A375 (cell line): ENCODE data around the gene WWP2. TPM values are rescaled to one million over a fixed set of nuclear protein-coding genes. Genes with fewer than 3 reads are reported as not detected.

Source experiments
- small RNA-seq: library from RNA; depleted of rRNA; stranded (forward); fragments of <200 nt; gene quantifications from one replicate; pipeline ENCODE3, GENCODE V24; 2014
- total RNA-seq: library from RNA; depleted of rRNA; stranded (reverse); fragments of >200 nt; shearing (Covaris generic); gene quantifications from 2 replicates; pipeline ENCODE4 v1.2.3, GENCODE V29; 2014; rRNA removed

WWP2 gene
- total RNA-seq: 66.2 and 66.9 TPM in 2 replicates

DNA sequence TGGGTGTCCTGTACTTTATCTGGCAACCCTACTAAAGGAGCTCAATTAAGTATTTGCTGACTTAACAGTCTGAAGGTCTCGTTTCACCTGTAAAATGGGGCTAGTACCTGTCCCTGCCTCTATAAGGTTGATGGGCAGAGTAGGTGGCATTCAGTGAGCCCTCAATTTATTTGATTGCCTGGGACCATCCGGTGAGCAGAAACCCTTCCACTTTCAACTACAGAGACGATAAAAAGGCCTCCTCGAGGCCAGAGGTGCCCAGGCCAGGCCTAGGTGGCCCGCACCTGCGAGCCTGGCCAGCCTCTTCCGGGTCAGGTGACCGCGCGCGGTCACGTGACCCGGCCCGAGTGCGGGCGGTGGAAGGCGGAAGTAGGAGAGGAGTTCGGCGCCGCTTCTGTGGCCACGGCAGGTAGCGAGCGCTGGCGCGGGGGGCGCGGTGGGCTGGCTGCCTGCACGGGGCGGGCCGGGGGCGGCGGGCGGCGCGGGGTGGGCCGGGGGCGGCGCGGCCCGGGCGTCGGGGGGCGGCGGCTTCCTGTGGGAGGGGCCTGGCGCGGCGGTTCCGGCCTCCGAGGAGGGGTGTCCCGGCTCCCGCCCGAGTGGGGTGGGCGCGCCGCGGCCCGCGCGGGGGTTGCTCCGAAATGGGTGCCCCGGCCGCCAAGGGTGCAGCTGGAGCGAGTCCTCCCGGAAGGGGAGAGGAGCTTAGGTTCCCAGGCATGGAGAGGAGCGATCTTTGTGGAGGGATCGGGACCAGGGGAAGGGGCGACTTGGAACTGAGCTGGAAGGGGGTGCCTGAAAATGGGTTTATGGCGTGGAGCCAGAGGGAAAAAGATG lies at the start of gene WWP2:
TSS of gene WWP2 (plus strand) at position 350 of the 831 bp plus-strand sequence. CDS start 24,679 bp downstream, outside the sequence.

GRCh38 chr16:69726313-69727060 lies 35.6 kb upstream of the WWP2 start, which contains the start of gene NQO1:
NQO1 (minus strand) TSS chr16:69726560; CDS start chr16:69726439, 121 bp downstream.

DNA sequence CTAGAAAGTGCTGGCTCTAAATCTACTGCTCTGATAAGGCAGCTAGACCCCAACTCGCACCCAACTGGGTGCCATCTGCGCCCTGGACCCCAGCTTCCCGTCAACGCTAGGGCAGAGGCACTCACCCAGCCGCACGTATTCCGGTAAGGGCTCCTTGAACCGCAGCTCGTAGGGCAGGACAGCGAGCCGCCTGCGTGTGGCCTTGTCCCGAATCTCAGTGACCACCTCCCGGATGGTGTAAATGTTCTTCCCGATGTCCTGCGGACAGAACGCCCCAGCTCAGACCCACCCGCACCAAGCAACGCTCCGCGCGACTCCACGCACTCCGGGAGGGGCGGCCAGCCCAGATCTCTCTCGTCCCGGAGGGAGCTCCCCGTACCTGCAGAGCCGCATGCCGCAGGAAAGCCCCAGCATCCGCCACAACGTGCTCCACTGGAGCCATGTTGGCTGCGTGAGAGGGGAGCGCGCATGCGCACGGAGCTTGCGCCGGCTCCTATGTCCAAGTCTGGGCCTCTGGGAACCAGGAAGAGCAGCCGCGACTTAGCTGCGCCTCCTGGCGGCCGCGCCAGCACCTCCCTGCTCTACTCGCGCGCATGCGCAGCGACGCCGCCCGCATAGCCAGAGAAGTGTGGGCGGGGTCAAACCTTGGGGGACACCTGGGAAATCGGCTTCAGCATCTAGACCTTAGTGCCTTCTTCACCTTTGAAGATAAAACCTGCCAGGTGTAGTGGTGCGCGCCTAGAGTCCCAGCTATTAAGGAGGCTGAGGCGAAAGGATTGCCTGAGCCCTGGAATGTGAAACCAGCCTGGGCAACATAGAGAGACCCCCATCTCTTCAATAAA lies 7.4 kb upstream of the WWP2 start, which contains the start of gene NOB1:
TSS of gene NOB1 (minus strand) at position 458 of the 842 bp plus-strand sequence. CDS start at position 442, 16 bp downstream.

GRCh38 chr16:69951017-69951671 lies 189.0 kb downstream of the WWP2 start, which contains the start of gene CLEC18A:
CLEC18A (plus strand) TSS chr16:69951334; CDS start chr16:69951367, 33 bp downstream.

Small RNAs within 50 kb of the gene (small RNA-seq; reads per million reads assigned to genes)
- gene AC026468.1: not detected
- 99.5 reads per million, percentile 96 among the genes with 10 or more reads in this experiment for gene MIR140
- not detected for gene RF00091

Other genes with a start within 250 kb of the WWP2 start
- 8.8 and 9.9 TPM in 2 replicates for gene NFAT5, start 196.4 kb upstream of the WWP2 start, total RNA-seq
- gene NQO1, start 35.8 kb upstream of the WWP2 start, total RNA-seq: 376 and 403 TPM in 2 replicates
- gene NOB1, start 7.4 kb upstream of the WWP2 start, total RNA-seq: 60.7 and 61.1 TPM in 2 replicates
- gene CLEC18A, start 189.0 kb downstream of the WWP2 start, total RNA-seq: 6.3 and 7.2 TPM in 2 replicates